OCI-LY3 (cell line): ENCODE measurements around the gene KCTD3.

Experiments
- H2AFZ ChIP-seq: fragments of 200-600, 300-600 bp; shearing (Covaris generic); 2 replicates; pipeline ENCODE4 v1.6.0; 2014; ENCODE audit warnings: antibody characterized with exemption, low read depth, low read length
- H3K27ac ChIP-seq: fragments of 200-600, 300-600 bp; sonication (generic); 2 replicates; pipeline ENCODE4 v1.5.1; 2014; ENCODE audit warnings: mild to moderate bottlenecking, low read length, moderate library complexity, mixed read lengths
- H3K27me3 ChIP-seq: fragments of 200-600, 300-600 bp; sonication (generic); 2 replicates; pipeline ENCODE4 v1.6.1; 2014; ENCODE audit warnings: low read depth, low read length, mixed read lengths
- H3K36me3 ChIP-seq: fragments of 200-600, 300-600 bp; sonication (generic); replicated peaks from 2 replicates; pipeline ENCODE3; 2014; ENCODE audit warnings: low read depth, low read length, mixed read lengths
- H3K4me1 ChIP-seq: fragments of 300-600, 200-600 bp; sonication (generic); 2 replicates; pipeline ENCODE4 v1.6.1; 2014; ENCODE audit warnings: low read length, mixed read lengths
- H3K4me2 ChIP-seq: fragments of 200-600, 300-600 bp; sonication (generic); 2 replicates; pipeline ENCODE4 v1.6.1; 2014; ENCODE audit warnings: low read length, mixed read lengths
- H3K4me3 ChIP-seq: fragments of 300-600, 200-600 bp; sonication (generic); 2 replicates; pipeline ENCODE4 v1.5.1; 2014; ENCODE audit warnings: antibody characterized with exemption, mild to moderate bottlenecking, low read length, moderate library complexity
- H3K79me2 ChIP-seq: fragments of 300-600, 200-600 bp; shearing (Covaris generic); 2 replicates; pipeline ENCODE4 v1.6.1; 2014; ENCODE audit warnings: mild to moderate bottlenecking, low read length, mixed read lengths
- H3K9ac ChIP-seq: fragments of 300-600, 200-600 bp; shearing (Covaris generic); 2 replicates; pipeline ENCODE4 v1.6.0; 2014; ENCODE audit warnings: mild to moderate bottlenecking, low read length, moderate library complexity
- H3K9me3 ChIP-seq: fragments of 200-600, 300-600 bp; shearing (Covaris generic); 2 replicates; pipeline ENCODE4 v1.6.1; 2014; ENCODE audit warnings: low read length, mixed read lengths; ENCODE audit not compliant: insufficient read depth
- H4K20me1 ChIP-seq: fragments of 200-600, 300-600 bp; sonication (generic); 2 replicates; pipeline ENCODE4 v1.6.1; 2016; ENCODE audit warnings: low read length, mixed read lengths; ENCODE audit not compliant: insufficient read depth
- EZH2phosphoT487 ChIP-seq: fragments of 200-600 bp; shearing (Covaris generic); IDR thresholded peaks from 2 replicates; pipeline ENCODE4 v1.6.1; 2018; ENCODE audit warnings: antibody characterized with exemption, mixed run types, low read depth
- TF ChIP-seq, protein P1 (sequence below): fragments of 200-600, 300-600 bp; sonication (generic); IDR thresholded peaks from 2 replicates; pipeline ENCODE4 v1.5.1; 2014; ENCODE audit warnings: antibody characterized with exemption, low read length, low read depth

KCTD3 gene

DNA sequence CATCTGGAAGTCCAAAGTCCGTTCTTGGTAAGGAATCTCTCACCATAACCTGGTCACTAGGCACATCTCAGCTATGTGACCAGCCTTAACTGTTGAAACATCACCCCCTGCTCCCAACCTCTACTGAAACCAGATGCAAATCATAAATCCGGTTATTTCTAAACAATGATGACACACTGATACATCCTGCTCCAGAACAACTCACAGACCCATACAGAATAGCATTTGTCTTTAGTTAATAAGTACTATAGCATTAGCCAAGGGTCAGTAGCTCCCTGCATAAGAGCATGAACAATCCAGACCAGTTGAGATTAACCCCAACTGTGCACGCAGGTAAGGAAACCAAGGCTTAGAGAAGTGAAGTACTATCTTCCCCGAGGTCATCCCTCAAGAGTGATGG lies 38.0 kb upstream of the KCTD3 start:
- Histone ChIP-seq H3K27ac (no peak overlapping the region), H3K27me3 (peaks cover 15% of the 10 kb centered on the region), H2AFZ (no peak overlapping the region), H3K4me1 (peaks cover 5% of the 10 kb centered on the region; the same call in 1 of the 2 replicates), H3K9me3 (no peaks in the 10 kb centered on the region), H3K4me2 (no peak overlapping the region), H4K20me1 (no peaks in the 10 kb centered on the region), H3K9ac (no peak overlapping the region), H3K79me2 (no peaks in the 10 kb centered on the region), H3K4me3 (no peak overlapping the region), H3K36me3 (no peaks in the 10 kb centered on the region)
- TF ChIP-seq EZH2phosphoT487: no peak

- no peak overlapping the region for H3K4me3 ChIP-seq
- H2AFZ ChIP-seq: no peak overlapping the region
- H3K4me1 ChIP-seq: peaks cover 5% of the 10 kb centered on the region; the same call in 1 of the 2 replicates
- H3K36me3 ChIP-seq: no peaks in the 10 kb centered on the region
- H3K27me3 ChIP-seq: peaks cover 15% of the 10 kb centered on the region
- H3K79me2 ChIP-seq: no peaks in the 10 kb centered on the region
- no peak overlapping the region for H3K9ac ChIP-seq
- TF ChIP-seq, protein P1, sequence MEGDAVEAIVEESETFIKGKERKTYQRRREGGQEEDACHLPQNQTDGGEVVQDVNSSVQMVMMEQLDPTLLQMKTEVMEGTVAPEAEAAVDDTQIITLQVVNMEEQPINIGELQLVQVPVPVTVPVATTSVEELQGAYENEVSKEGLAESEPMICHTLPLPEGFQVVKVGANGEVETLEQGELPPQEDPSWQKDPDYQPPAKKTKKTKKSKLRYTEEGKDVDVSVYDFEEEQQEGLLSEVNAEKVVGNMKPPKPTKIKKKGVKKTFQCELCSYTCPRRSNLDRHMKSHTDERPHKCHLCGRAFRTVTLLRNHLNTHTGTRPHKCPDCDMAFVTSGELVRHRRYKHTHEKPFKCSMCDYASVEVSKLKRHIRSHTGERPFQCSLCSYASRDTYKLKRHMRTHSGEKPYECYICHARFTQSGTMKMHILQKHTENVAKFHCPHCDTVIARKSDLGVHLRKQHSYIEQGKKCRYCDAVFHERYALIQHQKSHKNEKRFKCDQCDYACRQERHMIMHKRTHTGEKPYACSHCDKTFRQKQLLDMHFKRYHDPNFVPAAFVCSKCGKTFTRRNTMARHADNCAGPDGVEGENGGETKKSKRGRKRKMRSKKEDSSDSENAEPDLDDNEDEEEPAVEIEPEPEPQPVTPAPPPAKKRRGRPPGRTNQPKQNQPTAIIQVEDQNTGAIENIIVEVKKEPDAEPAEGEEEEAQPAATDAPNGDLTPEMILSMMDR: no peak
- TF ChIP-seq EZH2phosphoT487: no peak
- no peaks in the 10 kb centered on the region for H4K20me1 ChIP-seq
- H3K4me2 ChIP-seq: no peak overlapping the region
- no peak overlapping the region for H3K27ac ChIP-seq
- no peaks in the 10 kb centered on the region for H3K9me3 ChIP-seq
Measured at GRCh38 chr1:215529571-215529970, 37.5 kb upstream of the KCTD3 start.

DNA sequence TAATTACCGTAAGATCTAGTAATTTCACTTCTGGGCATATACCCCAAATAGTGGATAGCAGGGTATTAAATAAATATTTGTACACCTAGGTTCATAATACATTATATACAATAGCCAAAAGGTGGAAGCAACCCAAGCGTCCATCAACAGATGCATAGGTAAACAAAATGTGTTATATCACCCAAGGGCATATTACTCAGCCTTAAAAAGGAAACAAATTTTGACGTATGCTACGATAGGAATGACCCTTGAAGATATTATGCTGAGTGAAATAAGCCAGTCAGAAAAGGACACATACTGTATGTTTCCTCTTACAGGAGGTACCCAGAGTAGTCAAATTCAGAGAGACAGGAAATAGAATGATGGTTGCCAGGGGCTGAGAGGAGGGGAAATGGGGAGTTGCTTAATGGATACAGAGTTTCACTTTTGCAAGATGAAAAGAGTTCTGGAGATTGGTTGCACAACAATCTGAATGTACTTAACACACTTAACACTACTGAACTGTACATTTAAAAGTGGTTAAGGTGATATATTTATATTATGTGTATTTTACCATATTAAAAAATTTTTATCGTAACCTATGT lies 36.6 kb upstream of the KCTD3 start:
- no peaks in the 10 kb centered on the region for H3K79me2 ChIP-seq
- no peak overlapping the region for H2AFZ ChIP-seq
- H3K27ac ChIP-seq: no peak overlapping the region
- no peaks in the 10 kb centered on the region for H3K9me3 ChIP-seq
- H3K27me3 ChIP-seq: peaks cover 15% of the 10 kb centered on the region
- no peak overlapping the region for H3K4me2 ChIP-seq
- no peak overlapping the region for H3K4me3 ChIP-seq
- no peaks in the 10 kb centered on the region for H4K20me1 ChIP-seq
- H3K4me1 ChIP-seq: no peaks in the 10 kb centered on the region
- H3K36me3 ChIP-seq: no peaks in the 10 kb centered on the region
- TF ChIP-seq, protein P1: no peak
- no peak for TF ChIP-seq EZH2phosphoT487
- no peak overlapping the region for H3K9ac ChIP-seq

GRCh38 chr1:215539803-215540570 lies 27.1 kb upstream of the KCTD3 start:
- H3K27me3 ChIP-seq: no peaks in the 10 kb centered on the region; the same call in 1 of the 2 replicates
- no peaks in the 10 kb centered on the region for H3K4me1 ChIP-seq
- H3K9ac ChIP-seq: no peak overlapping the region
- TF ChIP-seq, protein P1: no peak
- no peak for TF ChIP-seq EZH2phosphoT487
- H3K4me2 ChIP-seq: no peak overlapping the region
- H2AFZ ChIP-seq: no peak overlapping the region
- no peak overlapping the region for H3K27ac ChIP-seq
- H3K9me3 ChIP-seq: peaks cover 6% of the 10 kb centered on the region; the same call in 1 of the 2 replicates
- no peaks in the 10 kb centered on the region for H3K79me2 ChIP-seq
- no peaks in the 10 kb centered on the region for H4K20me1 ChIP-seq
- H3K4me3 ChIP-seq: no peak overlapping the region
- no peaks in the 10 kb centered on the region for H3K36me3 ChIP-seq
